IPS-NIHi11 (cell line): ENCODE data around the gene DNAH2.

Experiments used
- DNase-seq: peaks from one replicate; pipeline ENCODE4 v3.0.0; 2012; ENCODE audit warnings: mixed read lengths, low spot score

Gene DNAH2, protein sequence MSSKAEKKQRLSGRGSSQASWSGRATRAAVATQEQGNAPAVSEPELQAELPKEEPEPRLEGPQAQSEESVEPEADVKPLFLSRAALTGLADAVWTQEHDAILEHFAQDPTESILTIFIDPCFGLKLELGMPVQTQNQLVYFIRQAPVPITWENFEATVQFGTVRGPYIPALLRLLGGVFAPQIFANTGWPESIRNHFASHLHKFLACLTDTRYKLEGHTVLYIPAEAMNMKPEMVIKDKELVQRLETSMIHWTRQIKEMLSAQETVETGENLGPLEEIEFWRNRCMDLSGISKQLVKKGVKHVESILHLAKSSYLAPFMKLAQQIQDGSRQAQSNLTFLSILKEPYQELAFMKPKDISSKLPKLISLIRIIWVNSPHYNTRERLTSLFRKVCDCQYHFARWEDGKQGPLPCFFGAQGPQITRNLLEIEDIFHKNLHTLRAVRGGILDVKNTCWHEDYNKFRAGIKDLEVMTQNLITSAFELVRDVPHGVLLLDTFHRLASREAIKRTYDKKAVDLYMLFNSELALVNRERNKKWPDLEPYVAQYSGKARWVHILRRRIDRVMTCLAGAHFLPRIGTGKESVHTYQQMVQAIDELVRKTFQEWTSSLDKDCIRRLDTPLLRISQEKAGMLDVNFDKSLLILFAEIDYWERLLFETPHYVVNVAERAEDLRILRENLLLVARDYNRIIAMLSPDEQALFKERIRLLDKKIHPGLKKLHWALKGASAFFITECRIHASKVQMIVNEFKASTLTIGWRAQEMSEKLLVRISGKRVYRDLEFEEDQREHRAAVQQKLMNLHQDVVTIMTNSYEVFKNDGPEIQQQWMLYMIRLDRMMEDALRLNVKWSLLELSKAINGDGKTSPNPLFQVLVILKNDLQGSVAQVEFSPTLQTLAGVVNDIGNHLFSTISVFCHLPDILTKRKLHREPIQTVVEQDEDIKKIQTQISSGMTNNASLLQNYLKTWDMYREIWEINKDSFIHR (N-terminal part only)

DNA sequence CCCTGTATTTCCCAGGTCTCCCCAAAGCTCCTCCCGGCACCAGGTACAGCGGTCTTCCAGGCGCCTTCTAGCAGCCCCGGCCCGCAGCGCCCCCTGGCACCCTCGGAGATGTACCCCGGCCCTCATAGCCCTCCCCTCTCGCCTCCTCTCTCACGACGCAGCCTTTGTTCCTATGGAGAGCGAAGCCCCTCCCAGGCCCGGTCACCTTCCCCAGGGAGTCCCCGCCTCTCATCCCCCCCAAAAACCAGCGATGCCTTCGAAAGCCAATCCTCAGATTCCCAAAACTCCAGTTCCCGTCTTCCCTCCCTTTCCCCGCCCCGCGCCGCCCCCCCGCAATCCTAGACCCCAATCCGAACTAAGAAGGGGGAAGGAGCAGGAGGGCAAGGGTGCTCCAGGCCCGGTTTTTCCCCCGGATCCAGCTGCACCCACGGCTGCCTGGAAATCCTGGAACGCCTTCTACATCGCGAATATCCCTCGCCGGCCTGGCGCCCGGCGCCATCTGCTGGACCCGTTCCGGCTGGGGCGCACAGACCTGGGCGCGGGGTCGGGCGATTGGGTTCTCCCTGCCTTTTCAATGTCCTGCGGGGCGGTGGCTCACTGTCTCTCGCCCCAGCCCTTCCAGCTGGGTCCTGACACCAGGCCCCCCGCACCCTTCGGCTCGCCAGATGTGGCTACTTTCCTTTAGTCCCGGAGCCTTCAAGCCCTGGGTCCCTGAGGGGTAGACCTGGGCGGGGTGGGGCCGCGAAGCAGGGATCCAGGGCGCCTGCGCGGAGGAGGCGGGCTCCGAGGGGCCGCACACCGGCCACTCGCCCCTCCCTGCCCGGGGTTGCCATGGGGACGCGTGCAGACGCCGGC lies at the start of gene DNAH2:
Gene DNAH2, plus strand, starts transcription at position 844 of the 855 bp plus-strand sequence. CDS start 1,991 bp downstream, outside the sequence.
- DNase-seq: peak; percentile 96

DNA sequence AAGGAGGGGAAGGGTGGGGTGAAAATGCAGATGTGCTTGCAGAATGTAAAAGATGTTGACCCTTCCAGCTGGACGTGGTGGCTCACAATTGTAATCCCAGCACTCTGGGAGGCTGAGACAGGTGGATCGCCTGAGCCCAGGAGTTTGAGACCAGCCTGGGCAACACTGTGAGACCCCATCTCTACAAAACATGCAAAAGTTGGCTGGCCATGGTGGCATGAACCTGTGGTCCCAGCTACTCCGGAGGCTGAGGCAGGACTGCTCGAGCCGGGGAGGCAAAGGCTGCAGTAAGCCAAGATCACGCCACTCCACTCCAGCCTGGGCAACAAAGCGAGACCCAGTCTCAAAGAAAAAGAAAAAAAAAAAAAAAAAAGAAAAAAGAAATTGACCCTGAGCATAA lies 49.1 kb upstream of the DNAH2 start:
- no peak for DNase-seq

DNA sequence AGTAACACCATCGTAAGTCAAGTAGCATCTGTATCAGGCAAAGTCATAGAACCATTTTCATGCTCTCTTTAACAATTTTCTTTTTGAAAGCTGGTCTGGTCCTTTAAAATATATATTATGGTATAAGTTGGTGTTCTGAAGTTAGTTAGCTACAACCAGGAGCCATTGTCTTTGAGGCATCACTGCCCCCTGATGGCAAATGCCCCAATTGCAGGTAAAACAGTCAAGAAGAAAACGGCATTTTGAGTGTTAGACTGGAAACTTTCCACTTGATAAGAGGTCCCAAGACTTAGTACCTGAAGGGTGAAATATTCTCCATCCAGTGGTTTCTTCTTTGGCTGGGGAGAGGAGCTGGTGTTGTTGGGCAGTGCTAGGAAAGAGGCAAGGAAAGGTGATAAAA lies 44.3 kb upstream of the DNAH2 start:
- peak; percentile 48 for DNase-seq

DNA sequence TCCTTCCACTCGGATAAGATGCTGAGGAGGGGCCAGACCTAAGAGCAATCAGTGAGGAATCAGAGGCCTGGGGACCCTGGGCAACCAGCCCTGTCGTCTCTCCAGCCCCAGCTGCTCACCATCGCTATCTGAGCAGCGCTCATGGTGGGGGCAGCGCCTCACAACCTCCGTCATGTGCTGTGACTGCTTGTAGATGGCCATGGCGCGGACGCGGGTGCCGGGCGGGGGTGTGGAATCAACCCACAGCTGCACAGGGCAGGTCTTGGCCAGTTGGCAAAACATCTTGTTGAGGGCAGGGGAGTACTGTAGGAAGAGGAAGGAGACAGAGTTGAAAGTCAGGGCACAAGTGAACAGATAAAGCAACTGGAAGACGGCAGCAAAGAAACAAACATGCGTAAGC lies 42.6 kb upstream of the DNAH2 start:
- DNase-seq: no peak

DNA sequence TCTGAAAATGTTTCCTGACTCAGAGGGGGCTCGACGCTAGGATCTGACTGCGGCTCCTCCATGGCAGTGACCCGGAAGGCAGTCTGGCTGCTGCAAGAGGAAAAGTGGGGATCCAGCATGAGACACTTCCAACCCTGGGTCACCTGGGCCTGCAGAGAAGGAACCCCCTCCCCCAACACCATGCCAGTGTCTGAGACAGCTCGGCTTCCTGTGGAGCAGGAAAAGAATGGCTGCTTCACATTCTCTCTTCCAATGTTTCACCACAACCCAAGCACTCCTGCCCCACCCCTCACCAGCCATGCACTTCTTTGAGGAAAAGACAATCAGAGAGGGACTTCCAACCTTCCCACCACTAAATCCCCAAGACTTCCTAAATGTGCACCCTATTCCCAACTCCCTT lies 41.0 kb upstream of the DNAH2 start:
- peak; percentile 51 for DNase-seq

DNA sequence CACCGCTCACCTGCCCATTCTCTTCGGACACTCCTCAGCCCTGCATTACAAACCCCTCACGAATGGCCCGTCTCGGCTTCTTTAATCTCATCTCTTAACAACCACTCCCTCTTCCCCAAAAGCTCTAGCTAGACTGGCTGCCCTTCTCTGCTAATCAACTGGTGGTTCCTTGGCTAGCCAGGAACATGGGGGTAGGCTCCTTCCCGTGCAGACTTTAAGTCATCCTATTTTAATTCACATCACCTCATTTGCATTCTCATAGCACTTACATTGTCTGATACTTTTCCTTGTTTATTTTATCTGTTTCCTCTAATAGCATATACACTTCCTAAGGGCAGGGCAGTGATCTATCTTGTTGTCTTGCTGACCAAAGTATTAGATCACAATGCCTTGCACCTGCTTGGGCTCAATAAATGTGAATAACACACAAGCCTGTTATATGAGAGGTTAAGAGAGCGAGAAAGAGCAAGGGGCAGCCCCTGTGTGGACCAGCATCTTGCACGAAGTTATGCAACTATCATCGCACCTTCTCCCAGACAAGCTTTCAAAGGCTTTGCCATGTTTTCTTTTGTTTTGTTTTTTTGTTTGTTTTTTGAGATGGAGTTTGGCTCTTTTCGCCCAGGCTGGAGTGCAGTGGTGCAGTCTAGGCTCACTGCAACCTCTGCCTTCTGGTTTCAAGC lies 40.0 kb upstream of the DNAH2 start:
- DNase-seq: peak; percentile 51

DNA sequence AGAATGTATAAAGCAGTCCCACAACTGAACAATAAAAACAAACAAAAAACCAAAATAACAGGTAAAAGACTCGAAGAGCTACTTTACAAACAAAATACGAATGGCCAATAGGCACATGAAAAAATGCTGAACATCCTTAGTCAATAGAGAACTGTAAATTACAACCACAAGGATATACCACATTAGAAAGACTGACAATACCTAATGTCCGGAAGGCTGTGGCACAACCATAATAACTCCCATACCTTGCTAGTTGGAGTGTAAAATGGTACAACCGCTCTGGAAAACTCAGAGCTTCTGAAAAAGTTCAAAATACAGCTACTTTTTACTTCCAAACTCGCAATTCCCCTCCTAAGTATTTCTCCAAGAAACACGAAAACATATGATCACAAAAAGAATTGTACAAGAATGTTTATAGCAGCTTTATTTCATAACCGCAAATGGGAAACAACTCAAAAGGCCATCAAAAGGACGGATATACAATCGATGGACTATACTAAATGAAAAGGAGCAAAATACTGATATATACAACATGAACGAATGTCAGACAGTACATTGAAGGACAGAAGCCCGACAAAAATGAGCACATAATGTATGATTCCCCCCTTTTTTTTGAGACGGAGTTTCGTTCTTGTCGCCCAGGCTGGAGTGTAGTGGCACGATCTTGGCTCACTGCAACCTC lies 32.6 kb upstream of the DNAH2 start:
- no peak for DNase-seq

DNA sequence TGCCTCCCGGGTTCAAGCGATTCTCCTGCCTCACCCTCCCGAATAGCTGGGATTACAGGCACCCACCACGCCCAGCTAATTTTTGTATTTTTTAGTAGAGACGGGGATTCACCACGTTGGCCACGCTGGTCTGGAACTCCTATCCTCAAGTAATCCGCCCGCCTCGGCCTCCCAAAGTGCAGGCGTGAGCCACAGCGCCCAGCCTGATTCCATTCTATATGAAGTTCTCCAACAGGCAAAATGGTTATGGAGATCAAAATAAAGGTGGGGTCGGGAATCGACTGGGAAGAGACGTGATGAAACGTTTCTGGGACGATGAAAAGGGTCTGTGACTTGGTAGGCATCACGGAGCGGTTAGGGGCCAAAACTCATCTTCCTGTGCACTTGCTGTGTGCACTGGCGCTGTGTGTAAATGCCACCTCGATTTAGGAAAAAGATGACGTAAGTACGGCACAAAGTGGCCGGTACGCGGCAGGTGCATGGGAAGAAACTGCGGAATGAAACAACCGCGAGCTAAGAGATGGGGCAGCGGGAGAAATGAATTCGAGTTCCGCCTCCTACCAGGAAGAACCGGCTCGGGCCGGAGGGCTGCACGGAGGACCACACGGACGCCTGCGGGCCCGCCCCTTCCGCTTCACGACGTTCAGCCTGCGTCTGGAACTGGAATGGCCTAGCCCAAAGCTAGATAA lies 31.9 kb upstream of the DNAH2 start:
- DNase-seq: peak; percentile 93

DNA sequence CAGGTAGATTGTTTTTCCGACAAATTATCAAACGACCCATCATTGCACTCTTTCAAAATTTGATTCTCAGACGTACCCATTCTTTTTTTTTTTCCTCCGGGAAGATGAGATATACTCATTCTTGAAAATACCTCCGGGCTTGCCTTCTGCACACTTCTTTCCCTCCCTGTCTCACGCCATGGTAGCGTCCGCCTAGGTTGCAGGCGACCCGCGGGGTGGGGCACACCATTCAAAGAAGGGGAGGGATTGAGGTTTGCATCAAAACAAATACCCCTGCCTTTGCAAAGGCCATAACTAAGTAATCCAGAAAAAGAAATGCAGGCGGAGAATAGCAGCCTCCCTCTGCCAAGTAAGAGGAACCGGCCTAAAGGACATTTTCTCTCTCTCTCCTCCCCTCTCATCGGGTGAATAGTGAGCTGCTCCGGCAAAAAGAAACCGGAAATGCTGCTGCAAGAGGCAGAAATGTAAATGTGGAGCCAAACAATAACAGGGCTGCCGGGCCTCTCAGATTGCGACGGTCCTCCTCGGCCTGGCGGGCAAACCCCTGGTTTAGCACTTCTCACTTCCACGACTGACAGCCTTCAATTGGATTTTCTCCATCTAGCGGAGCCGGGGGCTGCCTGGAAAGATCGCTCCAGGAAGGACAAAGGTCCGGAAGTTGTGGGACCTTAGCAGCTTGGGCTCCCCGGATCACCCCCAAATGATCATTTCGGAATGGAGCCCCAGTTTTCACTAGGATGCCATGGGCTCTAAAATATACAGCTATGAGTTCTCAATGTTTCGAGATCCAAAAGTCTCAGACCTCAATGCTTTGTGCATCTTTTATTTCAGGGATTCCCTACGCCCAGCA lies 31.1 kb upstream of the DNAH2 start:
- peak; percentile 66 for DNase-seq

DNA sequence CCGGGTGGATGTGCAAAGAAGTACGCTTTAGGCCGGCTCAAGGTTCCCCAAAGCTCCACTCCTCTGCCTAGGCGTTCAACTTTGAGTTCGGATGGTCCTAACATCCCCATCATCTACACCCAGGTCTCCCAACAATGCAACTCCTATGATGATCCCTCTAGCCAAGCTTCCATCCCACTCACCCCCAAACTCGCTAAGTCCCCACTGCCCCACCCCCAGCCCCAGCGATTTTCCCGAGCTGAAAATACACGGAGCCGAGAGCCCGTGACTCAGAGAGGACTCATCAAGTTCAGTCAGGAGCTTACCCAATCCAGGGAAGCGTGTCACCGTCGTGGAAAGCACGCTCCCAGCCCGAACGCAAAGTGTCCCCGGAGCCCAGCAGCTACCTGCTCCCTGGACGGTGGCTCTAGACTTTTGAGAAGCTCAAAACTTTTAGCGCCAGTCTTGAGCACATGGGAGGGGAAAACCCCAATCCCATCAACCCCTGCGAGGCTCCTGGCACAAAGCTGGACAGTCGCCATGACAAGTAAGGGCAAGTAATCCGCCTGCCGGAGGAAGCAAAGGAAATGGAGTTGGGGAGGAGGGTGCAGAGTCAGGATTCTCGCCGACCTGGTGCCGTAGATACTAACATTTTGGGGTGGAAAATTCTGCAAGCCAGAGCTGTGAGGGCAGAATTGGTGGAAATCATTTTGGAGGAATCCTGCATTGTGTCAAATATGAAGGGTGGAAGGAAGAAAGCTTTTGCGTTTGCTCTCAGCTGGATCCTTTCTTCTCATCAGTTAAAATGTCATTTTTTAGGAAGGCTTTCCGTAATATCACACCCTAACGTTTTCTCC lies 30.3 kb upstream of the DNAH2 start, which contains the start of gene TP53:
Gene TP53, minus strand, starts transcription at position 419 of the 836 bp plus-strand sequence. CDS start 10,896 bp downstream, outside the sequence.
- peak; percentile 74 for DNase-seq

DNA sequence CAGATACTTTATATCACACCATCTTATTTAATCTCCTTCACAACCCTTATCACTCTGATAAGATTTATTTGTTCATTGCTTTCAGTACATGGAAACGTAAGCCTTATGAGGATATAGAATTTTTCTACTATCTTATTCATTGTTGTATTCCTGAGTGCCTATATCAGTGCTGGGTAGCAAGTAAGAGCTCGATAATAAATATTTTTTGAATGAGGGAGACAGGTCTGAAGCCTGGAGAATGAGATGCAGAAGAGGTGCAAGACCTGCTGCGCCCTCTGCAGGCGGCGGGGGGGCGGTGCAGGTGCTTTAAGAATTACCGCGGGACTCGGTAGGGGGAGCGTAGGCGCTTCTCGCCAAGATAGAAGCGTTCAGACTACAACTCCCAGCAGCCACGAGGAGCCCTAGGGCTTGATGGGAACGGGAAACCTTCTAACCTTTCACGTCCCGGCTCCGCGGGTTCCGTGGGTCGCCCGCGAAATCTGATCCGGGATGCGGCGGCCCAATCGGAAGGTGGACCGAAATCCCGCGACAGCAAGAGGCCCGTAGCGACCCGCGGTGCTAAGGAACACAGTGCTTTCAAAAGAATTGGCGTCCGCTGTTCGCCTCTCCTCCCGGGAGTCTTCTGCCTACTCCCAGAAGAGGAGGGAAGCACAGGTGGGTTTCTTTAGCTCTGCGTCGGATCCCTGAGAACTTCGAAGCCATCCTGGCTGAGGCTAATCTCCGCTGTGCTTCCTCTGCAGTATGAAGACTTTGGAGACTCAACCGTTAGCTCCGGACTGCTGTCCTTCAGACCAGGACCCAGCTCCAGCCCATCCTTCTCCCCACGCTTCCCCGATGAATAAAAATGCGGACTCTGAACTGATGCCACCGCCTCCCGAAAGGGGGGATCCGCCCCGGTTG lies 29.4 kb upstream of the DNAH2 start, which contains the start of gene WRAP53:
Gene WRAP53, plus strand, starts transcription at position 570 of the 900 bp plus-strand sequence. Its CDS starts 172 bp downstream, at position 742.
- DNase-seq: peak; percentile 92

DNA sequence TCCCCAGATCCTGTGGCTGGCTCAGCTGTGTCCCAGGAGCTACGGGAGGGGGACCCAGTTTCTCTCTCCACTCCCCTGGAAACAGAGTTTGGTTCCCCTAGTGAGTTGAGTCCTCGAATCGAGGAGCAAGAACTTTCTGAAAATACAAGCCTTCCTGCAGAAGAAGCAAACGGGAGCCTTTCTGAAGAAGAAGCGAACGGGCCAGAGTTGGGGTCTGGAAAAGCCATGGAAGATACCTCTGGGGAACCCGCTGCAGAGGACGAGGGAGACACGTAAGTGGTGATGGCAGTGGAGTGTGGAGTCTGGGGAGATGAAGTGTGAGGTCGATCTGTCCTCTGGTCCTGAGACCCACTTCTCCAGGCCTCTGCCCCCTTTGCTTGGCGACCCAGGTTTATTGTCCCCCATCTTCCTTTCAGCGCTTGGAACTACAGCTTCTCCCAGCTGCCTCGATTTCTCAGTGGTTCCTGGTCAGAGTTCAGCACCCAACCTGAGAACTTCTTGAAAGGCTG lies 28.7 kb upstream of the DNAH2 start:
- DNase-seq: no peak

DNA sequence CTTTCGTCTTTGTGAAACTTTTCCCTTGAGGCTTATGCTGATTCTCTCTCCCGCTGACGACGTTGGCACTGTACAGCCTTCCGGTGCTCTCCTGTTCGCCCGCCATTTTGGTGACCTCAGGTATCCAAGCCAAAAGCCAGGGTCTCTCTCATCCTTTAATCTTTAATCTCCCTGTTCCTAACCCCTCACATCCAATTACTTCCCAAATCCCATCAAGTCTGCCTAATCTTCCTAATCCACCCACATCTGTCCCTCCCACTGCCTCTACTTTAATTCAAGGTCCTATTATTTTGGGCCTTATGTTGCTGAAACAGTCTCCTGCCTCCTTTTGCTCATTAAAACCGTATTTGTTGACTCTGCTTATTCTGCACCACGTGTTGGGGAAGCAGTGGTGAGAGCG lies 22.0 kb upstream of the DNAH2 start:
- no peak for DNase-seq

DNA sequence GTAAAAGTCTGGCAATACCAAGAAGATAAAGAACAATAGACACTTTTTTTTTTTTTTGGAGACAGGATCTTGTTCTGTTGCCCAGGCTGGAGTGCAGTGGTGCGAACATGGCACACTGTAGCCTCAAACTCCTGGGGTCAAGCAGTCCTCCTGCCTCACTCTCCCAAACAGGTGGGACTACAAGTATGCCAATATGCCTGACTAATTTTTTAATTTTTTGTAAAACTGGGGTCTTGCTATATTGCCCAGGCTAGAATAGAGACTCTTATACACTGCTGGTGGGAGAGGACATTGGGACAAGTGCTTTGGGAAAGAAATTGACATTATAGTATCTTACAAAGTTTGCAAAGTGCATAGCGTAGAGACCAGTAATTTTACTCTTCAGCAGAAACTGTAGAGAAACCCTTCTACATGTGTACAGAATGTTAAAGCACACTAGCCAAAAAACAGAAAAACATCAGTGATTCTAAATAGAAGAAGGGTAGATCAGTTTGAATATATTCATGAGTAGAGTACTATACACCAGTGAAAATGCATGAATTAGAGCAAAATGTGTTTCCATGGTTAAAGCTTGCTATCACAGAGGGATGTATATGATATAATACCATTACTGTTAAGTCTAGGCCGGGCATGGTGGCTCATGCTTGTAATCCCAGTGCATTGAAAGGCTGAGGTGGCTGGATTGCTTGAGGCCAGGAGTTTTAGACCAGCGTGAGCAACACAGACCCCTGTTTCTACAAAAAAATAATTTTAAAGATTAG lies 19.5 kb upstream of the DNAH2 start:
- DNase-seq: no peak

DNA sequence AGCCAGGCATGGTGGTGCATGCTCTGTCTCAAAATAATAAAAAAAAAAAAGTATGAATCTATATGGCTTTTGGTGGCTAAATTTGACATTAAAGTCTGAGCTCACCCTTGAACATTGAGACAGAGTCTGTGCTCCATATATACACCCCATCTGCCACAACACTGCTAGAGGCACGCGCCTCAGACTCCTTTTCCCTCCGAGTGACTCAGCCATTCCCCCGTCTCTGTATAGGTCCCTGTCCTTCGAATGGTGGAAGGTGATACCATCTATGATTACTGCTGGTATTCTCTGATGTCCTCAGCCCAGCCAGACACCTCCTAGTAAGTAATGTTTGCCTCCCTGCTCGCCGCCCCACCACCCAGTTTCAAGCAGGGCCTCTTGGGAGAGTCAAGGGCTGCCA lies 17.0 kb upstream of the DNAH2 start:
- DNase-seq: no peak

DNA sequence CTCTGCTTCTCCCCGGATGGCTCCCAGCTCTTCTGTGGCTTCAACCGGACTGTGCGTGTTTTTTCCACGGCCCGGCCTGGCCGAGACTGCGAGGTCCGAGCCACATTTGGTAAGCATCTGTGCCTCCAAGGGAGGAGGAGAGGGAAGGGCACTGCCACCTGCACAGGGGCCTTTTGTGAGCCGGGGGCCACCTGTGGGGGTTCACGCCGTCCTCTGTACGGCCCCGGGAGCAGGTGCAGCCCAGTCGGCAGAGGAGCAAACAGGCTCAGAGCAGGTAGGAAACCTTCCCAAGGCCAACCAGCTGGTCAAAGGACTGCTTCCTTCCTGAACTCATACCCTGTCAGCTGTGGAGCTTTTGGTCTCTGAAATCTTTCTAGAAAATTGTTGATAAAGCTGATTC lies 15.9 kb upstream of the DNAH2 start:
- DNase-seq: no peak
